HG03066 (cell line): ENCODE measurements around the gene MRPL21.
"Not testable (repeated sequence)": the region's sequence is repeated elsewhere in the genome, so short reads cannot be mapped to it uniquely, and the experiment has no call there.

ENCODE experiments used
- ATAC-seq: cut with Tn5 transposase; IDR thresholded peaks from one replicate; pipeline ENCODE4 v1.9.1; 2021; ENCODE audit warnings: low read depth; ENCODE audit not compliant: unreplicated experiment

The MRPL21 gene

DNA sequence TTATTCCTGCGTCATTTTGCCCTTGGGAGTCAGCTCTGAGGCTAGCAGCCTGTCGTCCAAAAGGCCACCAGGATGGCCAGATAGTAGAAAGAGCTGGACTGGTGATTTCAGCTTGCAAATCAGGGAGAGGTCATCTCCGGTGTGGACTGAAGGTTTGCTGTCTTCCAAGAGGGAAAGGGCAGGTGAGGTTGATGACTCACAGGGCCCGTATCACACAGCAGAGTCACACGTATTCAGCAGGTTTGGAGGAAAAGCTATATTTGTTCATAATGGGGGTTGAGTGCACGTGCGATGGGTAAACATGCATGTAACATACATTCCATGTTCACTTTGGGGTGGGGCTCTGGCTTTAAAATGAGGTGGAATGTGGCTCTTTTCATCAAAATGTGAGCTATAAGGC is 25.6 kb downstream of the MRPL21 start:
- ATAC-seq: no peak

GRCh38 chr11:68872216-68873003 is 31.2 kb downstream of the MRPL21 start:
- no peak for ATAC-seq

- no peak for ATAC-seq
These were observed 33.2 kb downstream of the MRPL21 start for GRCh38 chr11:68870470-68870869.

- ATAC-seq: no peak
These were observed 35.3 kb downstream of the MRPL21 start for GRCh38 chr11:68868221-68868835.

- no peak for ATAC-seq
These were observed 36.6 kb downstream of the MRPL21 start for GRCh38 chr11:68867066-68867465.

DNA sequence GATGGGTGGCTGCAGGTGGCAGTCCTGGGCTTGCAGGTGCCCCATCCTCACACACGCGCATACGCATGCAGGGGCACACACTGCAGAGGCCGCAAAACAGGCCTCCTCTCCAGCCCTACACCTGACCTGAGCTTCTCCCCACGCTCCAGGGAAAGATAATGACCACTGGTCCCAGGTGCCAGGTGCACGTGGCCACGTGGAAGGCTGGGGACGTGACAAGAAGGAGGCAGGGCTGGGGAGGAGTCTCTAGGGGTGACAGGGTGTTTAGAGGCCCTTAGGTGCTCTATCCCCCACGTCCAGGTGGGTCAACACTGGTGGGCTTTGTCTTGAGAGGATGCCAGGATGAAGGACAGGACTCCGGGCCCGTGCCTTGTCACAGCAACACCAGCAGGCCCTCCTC is 38.4 kb downstream of the MRPL21 start:
- no peak for ATAC-seq

DNA sequence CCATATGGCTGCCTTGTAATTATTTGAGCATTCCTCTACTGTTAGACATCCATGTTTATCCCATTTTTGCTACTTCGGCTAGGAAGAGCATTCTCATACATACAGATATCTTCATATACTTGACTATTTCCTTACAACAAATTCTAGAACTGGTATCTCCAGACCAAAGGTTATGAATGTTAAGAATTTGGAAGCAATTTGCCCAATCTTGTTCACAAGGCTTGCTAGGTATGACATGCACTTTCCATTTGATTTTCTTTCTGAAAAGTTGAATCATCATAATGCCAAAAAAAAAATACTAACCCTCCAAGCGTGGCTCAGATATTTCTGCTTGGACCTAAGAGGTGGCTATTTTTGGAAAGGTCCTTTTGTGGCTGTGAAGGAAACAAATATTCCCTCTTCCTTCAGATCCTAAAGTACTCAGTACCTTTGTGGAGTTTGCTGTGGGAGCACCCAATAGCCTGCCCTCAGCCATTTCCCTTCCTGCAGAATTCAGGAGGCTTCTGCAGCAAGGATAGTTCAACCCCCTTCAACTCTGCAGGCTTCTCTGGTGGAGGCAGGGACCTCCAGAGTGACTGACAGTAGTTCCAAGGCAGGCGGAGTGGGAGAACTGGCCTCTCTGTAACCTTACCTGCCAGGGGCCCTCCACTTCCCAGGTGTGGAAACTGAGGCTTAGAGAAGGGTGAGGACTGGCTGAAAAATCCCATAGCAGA is 39.9 kb downstream of the MRPL21 start:
- no peak for ATAC-seq

- ATAC-seq: no peak
These were observed 41.2 kb downstream of the MRPL21 start for GRCh38 chr11:68862421-68862820.

- no peak for ATAC-seq
These were observed 44.5 kb downstream of the MRPL21 start for GRCh38 chr11:68859123-68859522.

DNA sequence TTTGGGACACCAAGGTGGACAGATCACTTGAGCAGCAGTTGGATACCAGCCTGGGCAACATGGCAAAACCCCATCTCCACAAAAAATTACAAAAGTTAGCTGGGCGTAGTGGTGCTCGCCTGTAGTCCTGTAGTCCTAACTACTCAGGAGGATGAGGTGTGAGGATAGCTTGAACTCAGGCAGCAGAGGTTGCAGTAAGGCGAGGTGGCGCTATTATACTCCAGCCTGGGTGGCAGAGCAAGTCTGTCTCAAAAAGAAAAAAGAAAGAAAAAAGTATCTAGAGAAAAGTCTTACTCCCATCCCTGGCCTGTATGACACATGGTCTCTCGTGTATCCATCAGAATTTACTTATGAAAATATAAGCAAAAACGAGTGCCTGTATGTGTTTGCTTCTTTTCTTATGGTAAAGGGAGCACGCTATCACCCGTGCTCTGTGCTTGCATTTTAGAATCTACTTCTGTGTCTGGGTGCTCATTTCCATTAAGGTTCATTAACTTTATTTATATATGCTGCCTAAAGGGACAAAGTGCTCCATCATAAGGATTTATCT is 46.5 kb downstream of the MRPL21 start:
- no peak for ATAC-seq

GRCh38 chr11:68856425-68857030 is 47.1 kb downstream of the MRPL21 start:
- not testable (repeated sequence) for ATAC-seq

- no peak for ATAC-seq
These were observed 48.2 kb downstream of the MRPL21 start for GRCh38 chr11:68855205-68855981.

- ATAC-seq: no peak
These were observed 49.2 kb downstream of the MRPL21 start for GRCh38 chr11:68854273-68854958.

DNA sequence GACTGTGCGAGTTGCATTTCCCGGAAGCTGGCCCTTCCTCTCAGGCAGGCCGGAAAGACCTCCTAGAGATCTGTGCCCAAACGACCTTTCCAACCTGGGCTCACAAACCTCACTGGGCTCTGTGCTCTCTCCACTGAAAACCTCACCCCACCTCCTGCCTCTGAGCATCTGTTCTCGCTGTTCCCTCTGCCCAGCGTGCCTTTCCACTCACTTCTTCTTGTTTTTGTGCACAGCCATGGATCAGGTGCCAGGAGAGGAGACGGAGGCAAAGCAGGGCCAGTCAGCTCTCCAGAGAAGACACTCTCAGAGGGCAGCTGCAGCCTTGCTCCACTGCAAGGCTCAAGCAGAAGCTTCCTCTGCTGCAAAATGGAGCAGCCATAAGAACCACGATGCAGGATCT is 51.0 kb downstream of the MRPL21 start:
- ATAC-seq: no peak

DNA sequence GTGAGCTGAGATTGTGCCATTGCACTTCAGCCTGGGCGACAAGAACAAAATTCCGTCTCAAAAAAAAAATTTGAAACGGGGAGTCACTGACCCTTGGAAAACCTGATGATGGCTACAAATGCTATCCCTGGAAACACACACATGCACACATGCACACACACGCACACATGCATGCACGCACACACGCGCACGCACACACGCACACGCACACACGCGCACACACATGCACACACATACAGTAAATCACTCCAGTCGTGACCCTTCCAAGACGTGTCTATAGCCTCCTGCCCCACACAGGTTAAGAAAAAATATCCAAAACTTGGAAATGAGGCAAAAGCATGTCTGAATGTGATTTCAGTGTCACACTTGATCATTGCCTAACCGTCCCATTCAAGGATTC is 55.2 kb downstream of the MRPL21 start:
- ATAC-seq: no peak

DNA sequence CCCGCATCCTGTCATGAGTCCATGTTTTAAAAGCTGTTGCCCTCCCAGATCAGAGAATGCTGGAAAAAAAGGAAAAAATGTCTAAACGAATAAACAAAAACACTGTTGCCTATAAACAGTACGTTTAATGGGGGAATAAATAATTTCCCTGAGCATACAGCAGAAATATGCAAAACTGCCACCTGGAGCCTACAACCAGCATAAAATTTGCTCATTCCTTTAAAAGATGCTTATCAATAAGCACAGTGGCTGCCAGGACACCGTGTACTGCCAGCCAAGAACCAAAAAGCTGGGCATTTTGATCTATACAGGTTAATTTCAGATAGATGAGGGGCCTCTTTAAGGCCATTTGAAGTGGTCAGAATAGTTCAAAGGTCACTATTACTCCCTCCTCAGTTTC is 56.2 kb downstream of the MRPL21 start:
- ATAC-seq: no peak

DNA sequence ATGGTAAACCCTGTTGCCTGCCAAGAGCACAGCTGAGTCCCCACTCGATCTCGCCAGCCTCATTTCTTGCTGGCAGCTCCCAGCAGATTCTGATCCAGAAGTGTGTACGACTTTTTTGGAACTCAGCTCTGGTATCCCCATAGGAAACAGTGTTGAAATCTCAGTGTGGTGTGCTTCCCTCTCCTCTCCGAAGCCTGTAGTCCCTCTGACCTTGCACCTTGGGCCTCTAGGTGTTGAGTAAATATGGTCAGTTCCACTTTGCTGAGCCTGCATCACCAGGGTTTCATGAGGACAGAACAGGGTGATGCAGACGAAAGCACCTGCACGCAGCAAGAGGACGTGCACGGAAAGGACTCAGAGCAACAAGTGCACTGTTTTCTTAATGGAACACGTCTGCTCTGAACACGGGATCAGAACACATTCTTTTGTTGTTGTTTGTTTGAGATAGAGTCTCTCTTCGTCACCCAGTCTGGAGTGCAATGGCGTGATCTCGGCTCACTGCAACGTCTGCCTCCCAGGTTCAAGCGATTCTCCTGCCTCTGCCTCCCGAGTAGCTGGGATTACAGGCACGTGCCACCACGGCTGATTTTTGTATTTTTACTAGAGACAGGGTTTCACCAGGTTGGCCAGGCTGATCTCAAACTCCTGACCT is 58.2 kb downstream of the MRPL21 start:
- no peak for ATAC-seq

- ATAC-seq: no peak
These were observed 58.8 kb downstream of the MRPL21 start for GRCh38 chr11:68844801-68845200.

DNA sequence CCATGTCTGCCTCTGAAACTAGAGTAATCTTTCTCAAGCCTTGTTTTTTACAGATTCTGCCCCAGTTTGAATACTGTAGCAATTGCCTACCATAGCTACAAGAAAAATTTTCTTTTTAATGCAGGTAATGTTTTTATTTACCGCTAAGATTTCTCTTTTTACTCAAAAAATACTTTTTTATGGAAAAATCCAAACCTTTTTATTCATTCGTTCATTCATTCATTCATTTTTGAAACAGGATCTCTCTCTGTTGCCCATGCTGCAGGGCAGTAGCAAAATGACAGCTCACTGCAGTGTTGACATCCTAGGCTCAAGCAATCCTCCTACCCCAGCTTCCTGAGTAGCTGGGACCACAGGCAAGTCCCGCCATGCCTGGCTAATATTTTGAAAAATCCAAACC is 59.3 kb downstream of the MRPL21 start:
- no peak for ATAC-seq
